ENCODE measurements around the gene ZCCHC24. TPM values are rescaled to one million over a fixed set of nuclear protein-coding genes. Genes with fewer than 3 reads are reported as not detected.

The ZCCHC24 gene
- total and polyA plus RNA-seq, 2 donors (not counting 3 experiments of a cell fraction or from before 2014, with no cell fraction given) = 5.2 to 8.4 TPM

GRCh38 chr10:79418886-79419595, 26.4 kb downstream of the ZCCHC24 start:
- Histone ChIP-seq H3K4me1 (ENCODE audit: control insufficient read depth, extremely low read depth, insufficient read depth, low read length) (no peaks in the 10 kb centered on the region), H2AFZ (ENCODE audit: low read depth, low read length) (no peak overlapping the region), H3K4me2 (ENCODE audit: insufficient read depth, low read length) (no peak overlapping the region), H3K79me2 (ENCODE audit: control insufficient read depth, insufficient read depth, low read length) (no peaks in the 10 kb centered on the region), H3K9me1 (replicated peaks; ENCODE audit: control insufficient read depth, extremely low read depth, insufficient read depth, low read length) (no peaks in the 10 kb centered on the region), H3K4me3 (replicated peaks in 1 of 3; ENCODE audit: insufficient read depth in 1 of 3, low read depth in 1 of 3, low read length in 3 of 3) (no peak overlapping the region), H3K9me3 (replicated peaks; ENCODE audit: control insufficient read depth, insufficient read depth, low read length) (no peaks in the 10 kb centered on the region), H3K27me3 (ENCODE audit: control insufficient read depth in 2 of 2, insufficient read depth in 2 of 2, low read length in 2 of 2) (no peaks in the 10 kb centered on the region), H3K9ac (replicated peaks; ENCODE audit: extremely low read depth, insufficient read depth, low read length) (no peak overlapping the region), H3K36me3 (ENCODE audit: control insufficient read depth in 2 of 2, extremely low read depth in 1 of 2, insufficient read depth in 2 of 2, low read length in 2 of 2) (no peaks in the 10 kb centered on the region), H4K20me1 (replicated peaks; ENCODE audit: control insufficient read depth, extremely low read depth, insufficient read depth, low read length) (no peaks in the 10 kb centered on the region), H3K27ac (ENCODE audit: insufficient read depth, low read depth, low read length) (no peak overlapping the region)
- no peak for DNase-seq (ENCODE audit: low read depth, low spot score)
- intact Hi-C loops (cut with micrococcal nuclease) = no loop called here
- POLR2A ChIA-PET = no interaction called here
- CTCF ChIA-PET = interaction anchor here (1.5 kb wide), 1 partner anchor 49 kb away, joined by 5 read pairs; no protein-coding TSS in a partner anchor
- no peak for FAIRE-seq
- TF ChIP-seq, protein P1, sequence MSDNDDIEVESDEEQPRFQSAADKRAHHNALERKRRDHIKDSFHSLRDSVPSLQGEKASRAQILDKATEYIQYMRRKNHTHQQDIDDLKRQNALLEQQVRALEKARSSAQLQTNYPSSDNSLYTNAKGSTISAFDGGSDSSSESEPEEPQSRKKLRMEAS (IDR thresholded peaks at IDR 0.05; ENCODE audit: insufficient read depth, insufficient read length) = no peak
- TF ChIP-seq POLR2AphosphoS5 (IDR thresholded peaks at IDR 0.05; ENCODE audit: insufficient read depth, low read depth, low read length) (no peak), POLR2A (IDR thresholded peaks at IDR 0.05; ENCODE audit: low read depth, low read length) (no peak), GATA2 (IDR thresholded peaks at IDR 0.05; ENCODE audit: insufficient read depth, insufficient read length, low read depth, low read length) (no peak), MYC (IDR thresholded peaks at IDR 0.05; ENCODE audit: low read depth, low read length) (no peak), FOS (IDR thresholded peaks at IDR 0.05; ENCODE audit: borderline replicate concordance, insufficient read depth, low read length) (no peak), EZH2 (IDR thresholded peaks at IDR 0.05; ENCODE audit: borderline replicate concordance, low read depth, low read length, severe bottlenecking) (no peak)
- dilution Hi-C loops (cut with MboI; ENCODE audit: extremely low pct_ligation_motif_present, low sequenced_read_pairs) = no loop called here
- BruUV-seq (replicated peaks) = no TSS peak

GRCh38 chr10:79418274-79418673, 27.1 kb downstream of the ZCCHC24 start:
- intact Hi-C loops (cut with micrococcal nuclease) = no loop called here
- Histone ChIP-seq H3K79me2 (ENCODE audit: control insufficient read depth, insufficient read depth, low read length) (no peaks in the 10 kb centered on the region), H3K4me1 (ENCODE audit: control insufficient read depth, extremely low read depth, insufficient read depth, low read length) (peaks cover 6% of the 10 kb centered on the region), H3K27me3 (ENCODE audit: control insufficient read depth in 2 of 2, insufficient read depth in 2 of 2, low read length in 2 of 2) (no peaks in the 10 kb centered on the region), H3K9ac (replicated peaks; ENCODE audit: extremely low read depth, insufficient read depth, low read length) (no peak overlapping the region), H4K20me1 (replicated peaks; ENCODE audit: control insufficient read depth, extremely low read depth, insufficient read depth, low read length) (no peaks in the 10 kb centered on the region), H3K4me2 (ENCODE audit: insufficient read depth, low read length) (no peak overlapping the region), H3K9me3 (replicated peaks; ENCODE audit: control insufficient read depth, insufficient read depth, low read length) (no peaks in the 10 kb centered on the region), H2AFZ (ENCODE audit: low read depth, low read length) (no peak overlapping the region), H3K9me1 (replicated peaks; ENCODE audit: control insufficient read depth, extremely low read depth, insufficient read depth, low read length) (no peaks in the 10 kb centered on the region), H3K36me3 (ENCODE audit: control insufficient read depth in 2 of 2, extremely low read depth in 1 of 2, insufficient read depth in 2 of 2, low read length in 2 of 2) (no peaks in the 10 kb centered on the region), H3K4me3 (replicated peaks in 1 of 3; ENCODE audit: insufficient read depth in 1 of 3, low read depth in 1 of 3, low read length in 3 of 3) (no peak overlapping the region), H3K27ac (ENCODE audit: insufficient read depth, low read depth, low read length) (no peak overlapping the region)
- BruUV-seq (replicated peaks) = no TSS peak
- dilution Hi-C loops (cut with MboI; ENCODE audit: extremely low pct_ligation_motif_present, low sequenced_read_pairs) = no loop called here
- FAIRE-seq (no peak), DNase-seq (ENCODE audit: low read depth, low spot score) (no peak)
- CTCF ChIA-PET = interaction anchor here (0.6 kb wide), 1 partner anchor 17 kb away, joined by 3 read pairs; no protein-coding TSS in a partner anchor
- TF ChIP-seq POLR2A (IDR thresholded peaks at IDR 0.05; ENCODE audit: low read depth, low read length) (no peak), GATA2 (IDR thresholded peaks at IDR 0.05; ENCODE audit: insufficient read depth, insufficient read length, low read depth, low read length) (no peak), EZH2 (IDR thresholded peaks at IDR 0.05; ENCODE audit: borderline replicate concordance, low read depth, low read length, severe bottlenecking) (no peak), MYC (IDR thresholded peaks at IDR 0.05; ENCODE audit: low read depth, low read length) (no peak)
- POLR2A ChIA-PET = no interaction called here

Data from endothelial cell of umbilical vein (primary cell).